Measurements from ENCODE around the gene ACACA. TPM values are rescaled to one million over a fixed set of nuclear protein-coding genes. Genes with fewer than 3 reads are reported as not detected.

The ACACA gene
- total RNA-seq, 1 donor from 2014 or later, result 101 TPM

GRCh38 chr17:37060094-37060493, 346.5 kb downstream of the ACACA start:
- H3K27ac Mint-ChIP-seq, result no peak overlapping the region
- peaks cover 17% of the 10 kb centered on the region for H3K4me1 Mint-ChIP-seq (ENCODE audit: unreplicated experiment)
- no peak overlapping the region for H3K4me3 Mint-ChIP-seq
- DNase-seq (ENCODE audit: extremely low spot score, unreplicated experiment), result no peak
- no peaks in the 10 kb centered on the region for H3K9me3 Mint-ChIP-seq
- peaks cover 7% of the 10 kb centered on the region for H3K27me3 Mint-ChIP-seq
- H3K36me3 Mint-ChIP-seq, result peaks cover 10% of the 10 kb centered on the region
- TF ChIP-seq, protein P1, sequence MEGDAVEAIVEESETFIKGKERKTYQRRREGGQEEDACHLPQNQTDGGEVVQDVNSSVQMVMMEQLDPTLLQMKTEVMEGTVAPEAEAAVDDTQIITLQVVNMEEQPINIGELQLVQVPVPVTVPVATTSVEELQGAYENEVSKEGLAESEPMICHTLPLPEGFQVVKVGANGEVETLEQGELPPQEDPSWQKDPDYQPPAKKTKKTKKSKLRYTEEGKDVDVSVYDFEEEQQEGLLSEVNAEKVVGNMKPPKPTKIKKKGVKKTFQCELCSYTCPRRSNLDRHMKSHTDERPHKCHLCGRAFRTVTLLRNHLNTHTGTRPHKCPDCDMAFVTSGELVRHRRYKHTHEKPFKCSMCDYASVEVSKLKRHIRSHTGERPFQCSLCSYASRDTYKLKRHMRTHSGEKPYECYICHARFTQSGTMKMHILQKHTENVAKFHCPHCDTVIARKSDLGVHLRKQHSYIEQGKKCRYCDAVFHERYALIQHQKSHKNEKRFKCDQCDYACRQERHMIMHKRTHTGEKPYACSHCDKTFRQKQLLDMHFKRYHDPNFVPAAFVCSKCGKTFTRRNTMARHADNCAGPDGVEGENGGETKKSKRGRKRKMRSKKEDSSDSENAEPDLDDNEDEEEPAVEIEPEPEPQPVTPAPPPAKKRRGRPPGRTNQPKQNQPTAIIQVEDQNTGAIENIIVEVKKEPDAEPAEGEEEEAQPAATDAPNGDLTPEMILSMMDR (conservative IDR thresholded peaks at IDR 0.05), result no peak

DNA sequence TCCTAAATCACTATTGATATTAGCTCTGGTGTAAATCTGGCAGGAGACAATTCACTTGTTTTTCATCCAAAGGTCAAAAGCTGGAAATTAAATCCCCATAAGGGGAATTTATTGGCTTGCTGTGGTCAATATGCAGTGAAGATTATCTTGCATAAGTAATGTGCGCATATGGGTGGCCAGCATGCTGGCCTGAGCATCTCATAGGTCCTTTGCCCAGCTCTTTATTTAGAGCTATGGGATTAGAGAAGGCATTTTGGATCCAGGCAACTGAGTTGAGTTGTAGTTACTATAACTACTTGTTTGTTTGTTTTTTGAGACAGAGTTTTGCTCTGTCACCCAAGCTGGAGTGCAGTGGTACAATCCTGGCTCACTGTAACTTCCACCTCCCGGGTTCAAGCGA, 347.1 kb downstream of the ACACA start:
- Mint-ChIP-seq H3K27ac (no peak overlapping the region), H3K36me3 (peaks cover 15% of the 10 kb centered on the region), H3K9me3 (no peaks in the 10 kb centered on the region), H3K27me3 (peaks cover 4% of the 10 kb centered on the region), H3K4me3 (no peak overlapping the region), H3K4me1 (ENCODE audit: unreplicated experiment) (peaks cover 20% of the 10 kb centered on the region)
- DNase-seq (ENCODE audit: extremely low spot score, unreplicated experiment), result no peak
- TF ChIP-seq, protein P1 (conservative IDR thresholded peaks at IDR 0.05), result no peak

DNA sequence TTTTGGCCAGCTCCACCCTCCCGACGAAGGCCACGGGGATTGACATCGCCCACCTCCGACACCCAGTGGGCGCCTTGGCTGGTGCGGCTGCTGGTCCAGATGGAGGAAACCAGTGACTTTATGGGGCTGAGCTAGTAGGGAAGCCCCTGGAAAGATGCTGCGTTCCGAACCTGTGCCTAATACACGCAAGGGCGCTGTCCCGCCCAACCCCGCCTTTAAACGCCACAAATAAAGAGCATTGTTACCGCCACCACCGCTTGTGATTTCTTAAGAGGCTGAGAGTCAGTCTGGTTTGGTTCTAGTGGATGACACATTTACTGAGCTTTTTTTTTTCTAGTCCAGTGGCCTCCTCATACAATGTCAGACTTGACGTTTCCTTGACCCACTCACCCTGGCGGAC, 350.0 kb downstream of the ACACA start:
- Mint-ChIP-seq H3K4me1 (ENCODE audit: unreplicated experiment) (peaks cover 21% of the 10 kb centered on the region), H3K36me3 (peaks cover 19% of the 10 kb centered on the region), H3K9me3 (no peaks in the 10 kb centered on the region), H3K27me3 (no peaks in the 10 kb centered on the region), H3K4me3 (no peak overlapping the region), H3K27ac (no peak overlapping the region)
- TF ChIP-seq, protein P1 (conservative IDR thresholded peaks at IDR 0.05), result no peak
- DNase-seq (ENCODE audit: extremely low spot score, unreplicated experiment), result no peak

DNA sequence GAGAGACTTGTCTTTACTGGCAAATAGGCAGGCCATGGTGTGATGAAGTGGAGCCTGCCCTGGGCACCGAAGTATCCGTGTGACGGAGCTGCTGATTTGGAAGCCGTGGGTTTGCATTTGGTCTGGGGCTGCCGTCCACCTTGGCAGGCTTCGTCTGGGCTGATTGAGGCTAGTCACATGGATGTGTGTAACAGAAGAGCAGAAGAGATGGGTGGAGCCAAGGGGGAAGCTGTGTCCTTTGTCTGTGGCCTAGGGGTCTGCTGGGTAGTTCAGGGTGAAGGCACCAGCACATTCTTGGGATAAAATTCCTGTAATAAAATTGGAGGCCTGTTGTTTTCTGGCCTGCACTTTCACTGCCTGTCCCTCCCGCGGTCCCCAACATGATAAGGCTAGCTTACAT, 351.7 kb downstream of the ACACA start:
- TF ChIP-seq, protein P1 (conservative IDR thresholded peaks at IDR 0.05), result no peak
- H3K4me1 Mint-ChIP-seq (ENCODE audit: unreplicated experiment), result peaks cover 10% of the 10 kb centered on the region
- DNase-seq (ENCODE audit: extremely low spot score, unreplicated experiment), result no peak
- H3K4me3 Mint-ChIP-seq, result no peak overlapping the region
- peaks cover 19% of the 10 kb centered on the region for H3K36me3 Mint-ChIP-seq
- H3K27me3 Mint-ChIP-seq, result no peaks in the 10 kb centered on the region
- H3K27ac Mint-ChIP-seq, result no peak overlapping the region
- no peaks in the 10 kb centered on the region for H3K9me3 Mint-ChIP-seq

- no peaks in the 10 kb centered on the region for H3K9me3 Mint-ChIP-seq
- H3K27ac Mint-ChIP-seq, result no peak overlapping the region
- peaks cover 15% of the 10 kb centered on the region for H3K4me1 Mint-ChIP-seq (ENCODE audit: unreplicated experiment)
- DNase-seq (ENCODE audit: extremely low spot score, unreplicated experiment), result no peak
- no peaks in the 10 kb centered on the region for H3K27me3 Mint-ChIP-seq
- peaks cover 19% of the 10 kb centered on the region for H3K36me3 Mint-ChIP-seq
- TF ChIP-seq, protein P1 (conservative IDR thresholded peaks at IDR 0.05), result no peak
- no peak overlapping the region for H3K4me3 Mint-ChIP-seq
These were observed 354.2 kb downstream of the ACACA start for GRCh38 chr17:37052450-37052849.

DNA sequence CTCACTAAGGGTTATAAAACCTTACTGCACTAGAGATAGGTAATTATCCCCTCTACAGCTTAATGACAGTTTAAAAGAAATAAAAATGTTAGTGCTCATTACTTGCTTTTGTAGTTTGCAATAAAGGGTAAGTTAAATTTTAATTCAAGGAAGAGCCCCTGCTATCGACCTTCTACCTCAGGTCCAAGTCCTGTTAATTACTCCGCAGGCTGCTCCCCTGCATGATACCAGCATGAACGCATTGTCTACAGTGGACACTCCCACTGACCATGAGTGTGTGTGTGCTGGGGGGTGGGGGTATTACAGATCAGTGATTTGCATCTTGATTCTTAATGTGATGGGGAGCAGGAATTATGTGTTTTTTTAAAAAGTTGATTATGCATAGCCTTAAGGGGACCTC, 354.8 kb downstream of the ACACA start:
- peaks cover 16% of the 10 kb centered on the region for H3K4me1 Mint-ChIP-seq (ENCODE audit: unreplicated experiment)
- no peaks in the 10 kb centered on the region for H3K27me3 Mint-ChIP-seq
- DNase-seq (ENCODE audit: extremely low spot score, unreplicated experiment), result no peak

More for the DNA sequence above, 354.8 kb downstream of the ACACA start:
- no peaks in the 10 kb centered on the region for H3K9me3 Mint-ChIP-seq
- H3K27ac Mint-ChIP-seq, result no peak overlapping the region
- H3K36me3 Mint-ChIP-seq, result peaks cover 17% of the 10 kb centered on the region
- no peak overlapping the region for H3K4me3 Mint-ChIP-seq
- TF ChIP-seq, protein P1 (conservative IDR thresholded peaks at IDR 0.05), result no peak
